Upper lobe of left lung (tissue), 4 donors: ENCODE results near the gene ZNF629.

Experiments
- CTCF ChIP-seq, 6 experiments: fragments of 450-650 bp in 4 of 6; fragments of 200-600 bp in 2 of 6; sonication (generic) in 2 of 6; IDR thresholded peaks; one replicate each; pipeline ENCODE4 v1.5.1; 2016 to 2019; ENCODE audit warnings: antibody characterized with exemption in 6 of 6
- EP300 ChIP-seq, 4 donors: sonication (generic); formaldehyde crosslinking; IDR thresholded peaks; one replicate each; pipeline ENCODE4 v1.5.1; 2017; ENCODE audit warnings: antibody characterized with exemption in 4 of 4, control low read depth in 2 of 4

GRCh38 chr16:30808146-30808545 lies 21.1 kb upstream of the ZNF629 start:
- TF ChIP-seq CTCF (IDR thresholded peaks at IDR 0.05) (no peak), EP300 (IDR thresholded peaks at IDR 0.05) (no peak)
